Measurements from ENCODE around the gene TELO2. TPM values are rescaled to one million over a fixed set of nuclear protein-coding genes. Genes with fewer than 3 reads are reported as not detected.

Gene TELO2
- total RNA-seq, 1 donor from 2014 or later = 17.7 TPM

DNA sequence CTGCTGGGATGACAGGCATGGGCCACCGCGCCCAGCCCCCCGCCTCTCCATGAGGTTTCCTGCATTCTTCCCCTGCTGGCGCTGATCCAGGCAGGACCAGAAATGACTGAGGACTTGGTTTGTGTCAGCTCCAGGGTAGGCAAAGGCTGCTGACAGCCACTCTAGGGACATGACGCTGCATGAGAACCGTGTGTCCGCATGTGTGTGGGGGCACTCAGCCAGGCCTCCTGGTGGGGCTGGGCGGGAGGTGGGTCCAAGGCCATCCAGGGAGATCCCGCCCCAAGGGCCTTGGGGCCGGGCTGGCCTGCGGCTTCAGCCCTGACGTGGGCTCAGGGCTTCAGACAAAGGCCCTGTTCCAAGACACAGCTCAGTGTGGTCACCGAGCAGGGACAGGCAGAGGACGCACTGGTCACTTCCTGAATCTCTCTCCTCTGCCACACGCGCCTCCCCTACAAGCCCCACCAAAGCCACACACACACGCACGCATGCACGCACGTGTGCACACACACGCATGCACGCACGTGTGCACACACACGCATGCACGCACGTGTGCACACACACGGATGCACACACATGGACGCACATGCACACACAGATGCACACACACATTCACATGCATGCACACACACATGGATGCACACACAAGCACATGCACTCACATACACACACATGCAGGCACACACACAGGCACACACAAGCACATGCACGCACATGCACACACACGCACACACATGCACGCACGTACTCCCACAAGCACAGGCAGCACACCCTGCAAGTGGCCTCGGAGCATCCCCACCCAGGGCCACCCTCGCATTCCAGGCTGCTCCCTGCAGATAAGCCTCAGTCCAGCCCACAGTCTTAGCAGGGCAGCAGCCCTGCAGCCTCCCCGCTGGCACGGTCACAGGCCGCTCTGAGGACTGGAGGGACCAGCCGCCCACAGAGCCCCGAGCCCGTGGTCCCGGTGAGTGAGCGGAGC, 35.0 kb downstream of the TELO2 start:
- H3K9me3 ChIP-seq (replicated peaks) = no peaks in the 10 kb centered on the region
- peak overlapping the region; percentile 98 for H3K27ac ChIP-seq (replicated peaks)
- H3K4me1 ChIP-seq = peaks cover 65% of the 10 kb centered on the region
- H3K27me3 ChIP-seq (ENCODE audit: low read depth) = no peaks in the 10 kb centered on the region
- peaks cover 5% of the 10 kb centered on the region for H3K36me3 ChIP-seq
- intact Hi-C loops (cut with micrococcal nuclease) = no loop called here
- TF ChIP-seq, protein P1, sequence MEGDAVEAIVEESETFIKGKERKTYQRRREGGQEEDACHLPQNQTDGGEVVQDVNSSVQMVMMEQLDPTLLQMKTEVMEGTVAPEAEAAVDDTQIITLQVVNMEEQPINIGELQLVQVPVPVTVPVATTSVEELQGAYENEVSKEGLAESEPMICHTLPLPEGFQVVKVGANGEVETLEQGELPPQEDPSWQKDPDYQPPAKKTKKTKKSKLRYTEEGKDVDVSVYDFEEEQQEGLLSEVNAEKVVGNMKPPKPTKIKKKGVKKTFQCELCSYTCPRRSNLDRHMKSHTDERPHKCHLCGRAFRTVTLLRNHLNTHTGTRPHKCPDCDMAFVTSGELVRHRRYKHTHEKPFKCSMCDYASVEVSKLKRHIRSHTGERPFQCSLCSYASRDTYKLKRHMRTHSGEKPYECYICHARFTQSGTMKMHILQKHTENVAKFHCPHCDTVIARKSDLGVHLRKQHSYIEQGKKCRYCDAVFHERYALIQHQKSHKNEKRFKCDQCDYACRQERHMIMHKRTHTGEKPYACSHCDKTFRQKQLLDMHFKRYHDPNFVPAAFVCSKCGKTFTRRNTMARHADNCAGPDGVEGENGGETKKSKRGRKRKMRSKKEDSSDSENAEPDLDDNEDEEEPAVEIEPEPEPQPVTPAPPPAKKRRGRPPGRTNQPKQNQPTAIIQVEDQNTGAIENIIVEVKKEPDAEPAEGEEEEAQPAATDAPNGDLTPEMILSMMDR (IDR thresholded peaks at IDR 0.05; ENCODE audit: borderline replicate concordance) = no peak
- peak; percentile 80 for DNase-seq
- no peak overlapping the region for H3K4me3 ChIP-seq

DNA sequence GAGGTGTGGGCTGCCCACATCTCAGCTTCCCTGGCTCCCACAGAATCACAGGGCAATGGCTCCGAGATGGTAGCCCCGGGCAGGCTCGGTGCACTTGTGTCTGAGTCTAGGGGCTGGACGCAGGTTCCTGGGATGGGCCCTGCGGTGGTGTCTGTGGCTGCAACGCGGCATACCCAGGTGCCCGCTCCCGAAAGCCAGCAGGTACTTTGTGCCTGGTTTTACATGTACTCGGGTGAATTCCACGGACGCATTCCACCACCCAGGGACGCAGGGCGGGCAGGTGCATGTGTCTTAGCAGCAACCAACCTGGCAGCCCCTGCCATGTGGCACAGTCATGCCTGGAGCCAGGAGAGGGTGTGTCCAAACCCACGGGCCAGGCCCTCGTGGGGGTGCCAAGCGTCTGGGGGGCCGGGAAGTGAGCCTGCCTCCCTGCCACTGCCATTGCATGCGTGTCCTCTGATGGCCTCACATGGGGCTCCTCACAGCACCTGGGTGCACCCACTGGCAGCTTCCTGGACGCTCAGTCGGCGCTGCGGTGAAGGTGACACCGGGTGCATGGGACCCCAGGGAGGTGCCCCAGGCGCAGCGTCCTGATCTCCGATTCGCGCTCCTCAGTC, 35.9 kb downstream of the TELO2 start:
- intact Hi-C loops (cut with micrococcal nuclease) = no loop called here

DNA sequence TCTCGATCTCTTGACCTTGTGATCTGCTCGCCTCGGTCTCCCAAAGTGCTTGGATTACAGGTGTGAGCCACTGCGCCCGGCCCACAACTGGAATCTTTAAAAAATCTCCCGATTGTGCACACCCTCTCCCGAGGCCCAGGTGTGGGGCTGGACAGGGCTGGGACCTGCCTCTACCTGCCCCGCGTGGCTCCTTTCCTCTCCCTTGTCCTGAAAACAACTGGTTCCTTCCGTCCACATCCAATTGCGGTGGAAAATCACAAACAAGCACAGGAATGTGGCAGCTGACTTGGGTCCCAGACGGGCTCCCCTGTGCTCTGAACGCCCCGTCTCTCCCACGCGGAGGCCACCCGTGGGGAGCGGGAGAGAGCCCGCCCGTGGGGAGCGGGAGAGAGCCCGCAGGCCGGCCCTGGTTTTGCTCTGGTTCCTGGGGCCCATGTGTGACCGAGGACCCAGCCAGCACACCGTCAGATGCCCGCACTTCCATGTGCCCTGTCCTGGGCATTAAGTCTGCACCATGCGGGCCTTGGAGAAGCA, 37.3 kb downstream of the TELO2 start:
- DNase-seq = no peak
- Histone ChIP-seq H3K36me3 (no peaks in the 10 kb centered on the region), H3K4me3 (peak overlapping the region; percentile 83), H3K4me1 (peaks cover 83% of the 10 kb centered on the region), H3K9me3 (replicated peaks) (no peaks in the 10 kb centered on the region), H3K27ac (replicated peaks) (peak overlapping the region; percentile 98), H3K27me3 (ENCODE audit: low read depth) (no peaks in the 10 kb centered on the region)
- TF ChIP-seq, protein P1 (IDR thresholded peaks at IDR 0.05; ENCODE audit: borderline replicate concordance) = no peak
- intact Hi-C loops (cut with micrococcal nuclease) = no loop called here

More for the DNA sequence above, 35.9 kb downstream of the TELO2 start:
- Histone ChIP-seq H3K36me3 (no peaks in the 10 kb centered on the region), H3K9me3 (replicated peaks) (no peaks in the 10 kb centered on the region), H3K4me3 (no peak overlapping the region), H3K4me1 (peaks cover 71% of the 10 kb centered on the region), H3K27ac (replicated peaks) (peak overlapping the region; percentile 98), H3K27me3 (ENCODE audit: low read depth) (no peaks in the 10 kb centered on the region)
- TF ChIP-seq, protein P1 (IDR thresholded peaks at IDR 0.05; ENCODE audit: borderline replicate concordance) = no peak
- no peak for DNase-seq

DNA sequence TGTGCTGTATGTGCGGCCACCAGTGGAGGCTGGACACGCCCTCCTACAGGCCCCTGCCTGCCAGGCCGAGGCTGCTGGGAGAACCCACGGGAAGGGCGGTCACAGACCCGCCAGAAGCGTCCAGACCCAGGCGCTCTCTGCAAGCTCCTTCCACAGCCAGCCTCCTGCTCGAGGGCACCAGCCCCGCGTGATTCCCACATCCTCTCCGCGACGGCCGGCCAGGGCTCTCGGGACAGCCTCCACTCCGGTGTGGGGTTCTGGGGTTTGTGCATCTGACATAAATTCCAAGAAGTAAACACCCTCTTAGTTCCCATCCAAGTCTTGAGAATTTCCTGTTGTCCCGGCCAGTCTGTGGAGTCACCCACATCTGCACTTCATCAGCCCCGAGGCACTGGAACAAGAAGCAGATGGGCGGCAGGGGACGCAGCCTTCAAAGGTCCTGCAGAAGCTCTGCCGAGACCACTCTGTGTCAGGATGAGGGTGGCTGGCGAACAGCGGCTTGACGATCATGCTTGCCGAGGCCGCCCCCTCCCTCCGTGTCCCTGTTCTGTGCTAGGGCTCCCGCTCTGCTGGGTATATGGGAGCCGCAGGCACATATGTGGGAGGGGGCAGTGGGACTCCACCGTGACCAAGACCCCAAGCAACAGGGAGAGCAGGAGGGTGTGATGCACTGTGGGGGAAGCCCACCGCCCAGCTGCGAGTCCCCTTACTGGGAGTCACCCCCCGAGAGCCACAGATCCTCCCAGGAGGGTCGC, 37.9 kb downstream of the TELO2 start:
- H3K27ac ChIP-seq (replicated peaks) = peak overlapping the region; percentile 98
- no peaks in the 10 kb centered on the region for H3K9me3 ChIP-seq (replicated peaks)
- peaks cover 6% of the 10 kb centered on the region for H3K36me3 ChIP-seq
- TF ChIP-seq, protein P1 (IDR thresholded peaks at IDR 0.05; ENCODE audit: borderline replicate concordance) = no peak
- DNase-seq = peak; percentile 80
- peak overlapping the region; percentile 83 for H3K4me3 ChIP-seq
- intact Hi-C loops (cut with micrococcal nuclease) = no loop called here
- H3K4me1 ChIP-seq = peaks cover 90% of the 10 kb centered on the region
- H3K27me3 ChIP-seq (ENCODE audit: low read depth) = no peaks in the 10 kb centered on the region

DNA sequence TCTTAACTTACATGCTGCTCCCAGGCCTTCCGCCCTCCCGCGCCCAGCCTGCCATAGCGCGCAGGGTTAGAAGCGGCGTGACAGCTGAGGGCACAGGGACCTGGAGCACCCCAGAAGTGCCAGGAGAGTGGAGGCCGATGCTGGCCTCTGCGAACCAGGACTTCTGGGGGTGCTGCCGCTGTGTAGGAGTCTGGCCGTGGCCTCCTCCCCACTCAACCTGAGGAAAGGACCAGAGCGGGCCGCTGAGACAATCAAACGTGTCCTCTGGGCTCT, 38.4 kb downstream of the TELO2 start:
- intact Hi-C loops (cut with micrococcal nuclease) = no loop called here
- Histone ChIP-seq H3K4me3 (peak overlapping the region; percentile 83), H3K9me3 (replicated peaks) (no peaks in the 10 kb centered on the region), H3K27me3 (ENCODE audit: low read depth) (no peaks in the 10 kb centered on the region), H3K4me1 (peaks cover 95% of the 10 kb centered on the region), H3K36me3 (peaks cover 11% of the 10 kb centered on the region), H3K27ac (replicated peaks) (peak overlapping the region; percentile 98)
- DNase-seq = no peak
- TF ChIP-seq, protein P1 (IDR thresholded peaks at IDR 0.05; ENCODE audit: borderline replicate concordance) = no peak

Data from left ventricle myocardium inferior (tissue), 1 donor.